Measurements from ENCODE around the gene TEKTIP1. TPM values are rescaled to one million over a fixed set of nuclear protein-coding genes. Genes with fewer than 3 reads are reported as not detected.

TEKTIP1 gene
- 0.35 to 0.65 TPM (median 0.56 TPM) in 3 replicates for total RNA-seq
- long read RNA-seq = 0 reads

- Mint-ChIP-seq H3K9me3 (ENCODE audit: low read depth) (no peaks in the 10 kb centered on the region), H3K4me3 (ENCODE audit: unreplicated experiment) (no peak within 1 kb of the TSS), H3K27me3 (ENCODE audit: low read depth) (no peaks in the 10 kb centered on the region), H3K36me3 (ENCODE audit: low read depth) (peaks cover 5% of the 10 kb centered on the region), H3K4me1 (ENCODE audit: low read depth) (peaks cover 5% of the 10 kb centered on the region), H3K27ac (ENCODE audit: unreplicated experiment) (peak within 1 kb of the TSS; percentile 32)
- no peak for TF ChIP-seq CTCF (IDR thresholded peaks at IDR 0.05)
- DNase-seq (ENCODE audit: low spot score) = no peak
These were observed at the start of gene TEKTIP1 for GRCh38 chr19:3538965-3539755. Gene TEKTIP1, plus strand, starts transcription at chr19:3539174. Its CDS starts 4 bp downstream, at chr19:3539178.

DNA sequence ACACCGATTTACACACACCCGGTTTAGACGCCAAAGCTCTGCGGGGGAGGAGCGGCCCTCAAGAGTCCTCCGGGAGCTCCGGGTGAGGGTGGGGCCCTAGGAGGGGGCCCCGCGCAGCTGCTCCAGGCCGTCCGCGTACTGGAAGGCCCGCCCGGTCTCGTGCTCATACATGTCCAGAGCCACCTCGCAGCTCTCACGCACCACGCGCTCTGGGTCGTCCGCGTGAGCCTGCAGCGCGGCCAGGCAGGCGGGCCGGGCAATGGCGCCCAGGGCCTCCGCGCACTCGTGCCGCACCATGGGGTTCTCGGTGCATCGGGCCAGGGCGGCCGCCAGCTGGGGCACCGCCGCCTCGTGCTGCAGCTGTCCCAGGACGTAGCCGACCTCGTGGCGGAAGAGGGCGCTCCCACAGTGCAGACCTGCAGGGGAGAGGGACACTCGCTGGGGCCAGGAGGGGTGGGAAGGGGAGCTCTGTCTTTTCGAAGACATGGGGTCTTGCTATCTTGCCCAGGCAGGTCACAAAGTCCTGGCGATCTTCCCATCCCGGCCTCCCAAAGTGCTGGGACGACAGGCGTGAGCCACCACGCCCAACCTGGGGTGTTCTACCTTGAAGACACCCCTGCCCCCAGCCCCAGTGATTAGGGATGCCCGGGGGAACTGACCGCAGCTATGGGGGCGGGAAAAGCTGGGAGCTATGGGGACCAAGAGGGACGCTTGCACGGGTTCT, 47.4 kb upstream of the TEKTIP1 start:
- Mint-ChIP-seq H3K9me3 (ENCODE audit: low read depth) (peaks cover 3% of the 10 kb centered on the region), H3K27ac (ENCODE audit: unreplicated experiment) (no peak overlapping the region), H3K36me3 (ENCODE audit: low read depth) (peaks cover 14% of the 10 kb centered on the region), H3K4me3 (ENCODE audit: unreplicated experiment) (no peak overlapping the region), H3K4me1 (ENCODE audit: low read depth) (no peaks in the 10 kb centered on the region), H3K27me3 (ENCODE audit: low read depth) (no peaks in the 10 kb centered on the region)
- DNase-seq (ENCODE audit: low spot score) = no peak
- no peak for TF ChIP-seq CTCF (IDR thresholded peaks at IDR 0.05)

- Mint-ChIP-seq H3K27me3 (ENCODE audit: low read depth) (no peaks in the 10 kb centered on the region), H3K4me1 (ENCODE audit: low read depth) (no peaks in the 10 kb centered on the region), H3K9me3 (ENCODE audit: low read depth) (no peaks in the 10 kb centered on the region), H3K36me3 (ENCODE audit: low read depth) (peaks cover 12% of the 10 kb centered on the region), H3K27ac (ENCODE audit: unreplicated experiment) (no peak overlapping the region), H3K4me3 (ENCODE audit: unreplicated experiment) (no peak overlapping the region)
- TF ChIP-seq CTCF (IDR thresholded peaks at IDR 0.05) = no peak
- DNase-seq (ENCODE audit: low spot score) = no peak
These were observed 46.7 kb upstream of the TEKTIP1 start for GRCh38 chr19:3492131-3492839.

DNA sequence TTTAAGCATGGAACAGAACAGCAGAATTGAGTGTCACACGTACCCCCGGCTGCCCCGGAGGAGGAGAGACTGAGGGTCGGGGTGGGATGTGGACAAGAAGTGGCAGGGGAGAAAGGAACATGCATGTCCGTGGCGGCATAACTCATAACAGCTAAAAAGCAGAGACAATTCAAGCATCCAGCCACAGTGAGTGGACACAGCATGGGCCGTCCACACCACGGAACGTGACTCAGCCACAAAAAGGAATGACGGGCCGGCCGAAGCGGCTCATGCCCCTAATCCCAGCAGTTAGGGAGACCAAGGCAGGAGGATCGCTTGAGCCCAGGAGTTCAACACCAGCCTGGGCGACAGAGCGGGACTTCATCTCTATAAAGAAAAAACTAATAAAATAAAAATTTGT, 46.1 kb upstream of the TEKTIP1 start:
- H3K4me1 Mint-ChIP-seq (ENCODE audit: low read depth) = peaks cover under 1% of the 10 kb centered on the region
- no peak for TF ChIP-seq CTCF (IDR thresholded peaks at IDR 0.05)
- no peak for DNase-seq (ENCODE audit: low spot score)
- peaks cover 13% of the 10 kb centered on the region for H3K36me3 Mint-ChIP-seq (ENCODE audit: low read depth)
- H3K9me3 Mint-ChIP-seq (ENCODE audit: low read depth) = peaks cover 1% of the 10 kb centered on the region
- H3K27ac Mint-ChIP-seq (ENCODE audit: unreplicated experiment) = no peak overlapping the region
- H3K4me3 Mint-ChIP-seq (ENCODE audit: unreplicated experiment) = no peak overlapping the region
- H3K27me3 Mint-ChIP-seq (ENCODE audit: low read depth) = no peaks in the 10 kb centered on the region

DNA sequence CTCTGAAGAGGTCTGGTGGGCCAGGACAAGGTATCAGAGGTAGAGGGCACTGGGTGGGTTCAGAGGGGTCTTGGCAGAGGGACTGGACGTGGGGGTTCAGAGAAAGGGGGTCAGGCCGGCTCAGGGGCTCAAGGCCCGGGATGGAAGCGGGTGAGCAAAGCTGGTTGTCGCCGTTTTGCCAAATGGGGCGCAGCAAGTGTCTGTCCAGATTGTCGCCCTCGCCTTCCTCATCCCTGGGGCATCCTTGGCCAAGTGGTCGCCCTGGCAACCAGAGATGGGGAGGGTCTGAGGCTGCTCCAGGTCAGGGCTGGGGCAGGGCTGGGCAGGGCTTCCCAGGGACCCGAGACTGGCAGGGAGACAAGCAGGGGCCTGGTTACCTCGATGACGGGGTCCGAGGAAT, 45.3 kb upstream of the TEKTIP1 start:
- Mint-ChIP-seq H3K4me1 (ENCODE audit: low read depth) (peaks cover 3% of the 10 kb centered on the region), H3K27me3 (ENCODE audit: low read depth) (no peaks in the 10 kb centered on the region), H3K36me3 (ENCODE audit: low read depth) (peaks cover 14% of the 10 kb centered on the region), H3K4me3 (ENCODE audit: unreplicated experiment) (no peak overlapping the region), H3K9me3 (ENCODE audit: low read depth) (peaks cover 2% of the 10 kb centered on the region), H3K27ac (ENCODE audit: unreplicated experiment) (no peak overlapping the region)
- no peak for DNase-seq (ENCODE audit: low spot score)
- TF ChIP-seq CTCF (IDR thresholded peaks at IDR 0.05) = no peak
